Mesenchymal stem cell (in vitro differentiated cells and primary cell): ENCODE measurements around the gene HOXA5.
A peak's percentile ranks its signal among the peaks of the same experiment; 100 is the strongest.

Source experiments
- DNase-seq: peaks from one replicate; pipeline ENCODE4 v3.0.0-alpha.2; 2013
- H2AFZ ChIP-seq: one replicate; pipeline ENCODE4 v1.6.1; 2013; ENCODE audit warnings: low read depth, mild to moderate bottlenecking, control low read depth, inconsistent platforms, low read length, moderate library complexity
- H2AK5ac ChIP-seq: 2 replicates; pipeline ENCODE4 v1.6.1; 2013; ENCODE audit warnings: low read length, moderate library complexity, mild to moderate bottlenecking, inconsistent platforms; ENCODE audit not compliant: severe bottlenecking
- H2BK120ac ChIP-seq: one replicate; pipeline ENCODE4 v1.6.1; 2013; ENCODE audit warnings: low read depth, mild to moderate bottlenecking, inconsistent platforms, low read length, moderate library complexity
- H2BK12ac ChIP-seq, 2 experiments: one replicate each; pipeline ENCODE4 v1.6.1; 2013; ENCODE audit warnings: inconsistent platforms in 2 of 2, low read length in 2 of 2, mild to moderate bottlenecking in 2 of 2, moderate library complexity in 2 of 2, control low read depth in 1 of 2
- H2BK15ac ChIP-seq: one replicate; pipeline ENCODE4 v1.6.1; 2013; ENCODE audit warnings: mild to moderate bottlenecking, low read depth, inconsistent platforms; ENCODE audit not compliant: poor library complexity, severe bottlenecking
- H2BK5ac ChIP-seq: 2 replicates; pipeline ENCODE4 v1.6.1; 2013; ENCODE audit warnings: low read depth, mild to moderate bottlenecking, low read length, control low read depth, inconsistent platforms; ENCODE audit not compliant: poor library complexity, severe bottlenecking
- H3K14ac ChIP-seq, 2 experiments: one replicate each; pipeline ENCODE4 v1.6.1; 2013; ENCODE audit warnings: inconsistent platforms in 2 of 2, low read length in 2 of 2, control low read depth in 1 of 2, mild to moderate bottlenecking in 1 of 2, moderate library complexity in 1 of 2
- H3K18ac ChIP-seq, 2 experiments: one replicate each; pipeline ENCODE4 v1.6.1; 2013; ENCODE audit warnings: inconsistent platforms in 2 of 2, low read length in 2 of 2, control low read depth in 1 of 2, low read depth in 1 of 2, mild to moderate bottlenecking in 1 of 2
- H3K23ac ChIP-seq, 2 experiments: one replicate each; pipeline ENCODE4 v1.6.1; 2013; ENCODE audit warnings: inconsistent platforms in 2 of 2, low read length in 2 of 2, mild to moderate bottlenecking in 2 of 2, moderate library complexity in 2 of 2, control low read depth in 1 of 2
- H3K27ac ChIP-seq: 2 replicates; pipeline ENCODE4 v1.5.1; 2013; ENCODE audit warnings: mild to moderate bottlenecking, moderate library complexity, low read length, control low read depth, inconsistent platforms; ENCODE audit not compliant: poor library complexity, severe bottlenecking
- H3K27me3 ChIP-seq, 2 experiments: 2 replicates each; pipeline versions ENCODE4 v1.6.1 to v1.7.0; 2013; ENCODE audit warnings: low read length in 2 of 2, mild to moderate bottlenecking in 2 of 2, moderate library complexity in 2 of 2, control low read depth in 1 of 2, inconsistent platforms in 1 of 2; ENCODE audit not compliant: control insufficient read depth in 1 of 2, insufficient read depth in 1 of 2
- H3K36me3 ChIP-seq, 2 experiments: 2 replicates each; pipeline versions ENCODE4 v1.6.1 to v1.7.0; 2013; ENCODE audit warnings: low read length in 2 of 2, control low read depth in 1 of 2, inconsistent platforms in 1 of 2, low read depth in 1 of 2, mild to moderate bottlenecking in 1 of 2; ENCODE audit not compliant: insufficient read depth in 2 of 2, control insufficient read depth in 1 of 2
- H3K4ac ChIP-seq, 2 experiments: one replicate each; pipeline ENCODE4 v1.6.1; 2013; ENCODE audit warnings: inconsistent platforms in 2 of 2, low read length in 2 of 2, mild to moderate bottlenecking in 2 of 2, moderate library complexity in 2 of 2, control low read depth in 1 of 2, low read depth in 1 of 2
- H3K4me1 ChIP-seq: 2 replicates; pipeline ENCODE4 v1.6.1; 2013; ENCODE audit warnings: low read depth, low read length, control low read depth; ENCODE audit not compliant: control insufficient read depth, insufficient read depth
- H3K4me2 ChIP-seq: 2 replicates; pipeline ENCODE4 v1.6.1; 2013; ENCODE audit warnings: low read length, mild to moderate bottlenecking, inconsistent platforms; ENCODE audit not compliant: poor library complexity, severe bottlenecking
- H3K4me3 ChIP-seq, 2 experiments: 2 replicates each; pipeline versions ENCODE4 v1.5.1 to v1.7.0; 2013; ENCODE audit warnings: low read length in 2 of 2, mild to moderate bottlenecking in 2 of 2, control low read depth in 1 of 2, low read depth in 1 of 2; ENCODE audit not compliant: insufficient read depth in 1 of 2
- H3K79me1 ChIP-seq: replicated peaks from 2 replicates; pipeline ENCODE4 v1.6.1; 2013; ENCODE audit warnings: mild to moderate bottlenecking, control low read depth, low read length, inconsistent platforms; ENCODE audit not compliant: poor library complexity, severe bottlenecking
- H3K9ac ChIP-seq: 2 replicates; pipeline ENCODE4 v1.7.0; 2013; ENCODE audit warnings: mild to moderate bottlenecking, low read length, moderate library complexity
- H3K9me3 ChIP-seq: 2 replicates; pipeline ENCODE4 v1.7.0; 2013; ENCODE audit warnings: mild to moderate bottlenecking, low read length; ENCODE audit not compliant: control insufficient read depth
- H4K8ac ChIP-seq: one replicate; pipeline ENCODE4 v1.6.1; 2013; ENCODE audit warnings: inconsistent platforms, mild to moderate bottlenecking, low read length, moderate library complexity
- H4K91ac ChIP-seq: one replicate; pipeline ENCODE4 v1.6.1; 2013; ENCODE audit warnings: mild to moderate bottlenecking, low read length, inconsistent platforms
- WGBS: methylation state at CpG from one replicate; pipeline ENCODE4 v1.1.7; 2013; ENCODE audit warnings: mixed read lengths; 5-methylcytosine and 5-hydroxymethylcytosine counted together

HOXA5 gene

DNA sequence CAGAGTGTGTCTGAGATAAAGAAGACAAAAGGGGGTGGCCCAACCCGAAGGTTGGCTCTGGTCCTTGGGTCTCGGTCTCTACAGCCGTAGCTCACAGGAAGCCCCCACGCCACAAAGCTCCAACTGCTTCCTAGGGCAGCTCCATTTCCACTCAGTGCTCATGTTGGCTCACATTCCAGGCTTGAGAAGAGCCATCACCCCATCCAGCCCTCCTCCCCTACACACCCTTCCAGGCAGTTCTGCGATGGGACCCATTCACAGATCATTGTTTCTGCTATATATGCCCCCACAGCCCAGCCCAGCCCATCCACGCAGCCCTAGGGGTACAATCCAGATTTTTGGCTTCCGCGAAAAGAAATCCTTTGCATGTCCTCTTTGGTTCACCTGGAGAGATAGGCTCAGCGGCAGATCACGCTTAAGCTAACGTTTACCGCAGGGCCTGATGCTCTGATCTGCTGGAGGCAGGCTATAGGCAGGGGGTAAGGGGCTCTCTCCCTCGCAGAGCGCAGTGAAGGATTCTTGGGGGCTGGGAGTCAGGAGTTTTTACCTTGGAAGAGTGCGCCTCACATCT lies 47.8 kb upstream of the HOXA5 start:
- 33% methylated on average over 15 of the region's 15 CpGs for WGBS

DNA sequence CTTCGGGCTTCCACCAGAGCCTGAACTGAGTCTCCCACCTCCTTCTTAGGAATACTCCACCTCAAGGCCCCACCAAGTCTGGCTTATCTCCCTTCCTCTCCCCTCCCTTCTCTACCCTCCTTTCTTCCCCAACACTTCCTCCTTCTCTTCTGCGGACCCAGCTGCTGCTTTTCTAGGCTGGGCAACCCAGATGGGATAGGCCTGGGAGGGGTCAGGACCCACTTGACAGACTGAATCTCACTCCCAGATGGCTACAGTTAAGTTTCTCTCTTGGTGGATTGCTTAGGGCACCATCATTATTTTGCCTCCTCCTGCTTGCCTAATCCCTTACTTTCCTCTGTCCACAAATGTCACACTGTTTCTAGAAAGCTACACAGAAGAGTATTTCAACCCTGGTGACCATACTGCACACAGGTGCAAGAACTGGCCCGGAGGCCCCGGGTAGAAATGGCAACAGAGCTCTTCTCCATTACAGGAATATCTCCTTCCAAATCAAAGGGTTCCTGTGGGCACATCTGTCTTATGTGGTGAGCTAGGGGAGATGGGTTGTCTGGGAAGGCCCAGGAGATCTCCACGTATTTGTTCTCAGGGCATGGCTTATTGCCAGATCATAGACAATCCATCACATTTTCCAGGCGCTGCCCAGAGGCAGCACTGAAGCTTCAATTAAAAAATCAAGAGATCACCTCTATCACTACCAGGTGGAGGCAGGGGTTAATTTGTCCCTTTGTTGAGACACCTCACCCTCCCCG lies 46.7 kb upstream of the HOXA5 start:
- H3K14ac ChIP-seq, result no peak overlapping the region
- no peak overlapping the region for H2BK5ac ChIP-seq

More for the DNA sequence above, 47.8 kb upstream of the HOXA5 start:
- Histone ChIP-seq H3K36me3 (peaks cover 0 to 3% of the 10 kb centered on the region in 2 experiments), H4K91ac (no peak overlapping the region), H3K23ac (no peak overlapping the region), H3K4ac (no peak overlapping the region), H3K79me1 (peaks cover 3% of the 10 kb centered on the region), H3K4me1 (peaks cover 24% of the 10 kb centered on the region), H2BK120ac (no peak overlapping the region), H3K18ac (no peak overlapping the region), H3K4me3 (no peak overlapping the region), H2BK5ac (no peak overlapping the region), H2BK15ac (no peak overlapping the region), H3K27ac (no peak overlapping the region), H2BK12ac (no peak overlapping the region), H3K14ac (no peak overlapping the region), H3K27me3 (peaks cover 47 to 68% of the 10 kb centered on the region in 2 experiments), H4K8ac (no peak overlapping the region), H2AFZ (no peak overlapping the region), H3K9ac (no peak overlapping the region), H3K9me3 (no peaks in the 10 kb centered on the region), H3K4me2 (no peak overlapping the region), H2AK5ac (no peak overlapping the region)
- DNase-seq, result no peak

GRCh38 chr7:27189295-27189996 lies 46.0 kb upstream of the HOXA5 start:
- peaks cover 24% of the 10 kb centered on the region for H3K4me1 ChIP-seq
- H3K23ac ChIP-seq, result no peak overlapping the region
- H4K91ac ChIP-seq, result no peak overlapping the region
- peak overlapping the region; percentile 85 for H3K4me2 ChIP-seq
- H3K4ac ChIP-seq, result no peak overlapping the region
- H3K36me3 ChIP-seq, result peaks cover 0 to 3% of the 10 kb centered on the region in 2 experiments
- no peak overlapping the region for H2AFZ ChIP-seq
- H2AK5ac ChIP-seq, result peak overlapping the region; percentile 3
- H2BK5ac ChIP-seq, result peak overlapping the region; percentile 92
- H3K27ac ChIP-seq, result peak overlapping the region; percentile 89
- H2BK15ac ChIP-seq, result no peak overlapping the region
- no peak overlapping the region for H3K18ac ChIP-seq
- no peak overlapping the region for H3K14ac ChIP-seq
- peaks cover 33 to 53% of the 10 kb centered on the region in 2 experiments for H3K27me3 ChIP-seq
- no peaks in the 10 kb centered on the region for H3K9me3 ChIP-seq
- H3K9ac ChIP-seq, result no peak overlapping the region
- H2BK12ac ChIP-seq, result no peak overlapping the region
- H4K8ac ChIP-seq, result no peak overlapping the region
- H2BK120ac ChIP-seq, result no peak overlapping the region
- WGBS, result 9% methylated on average over 21 of the region's 22 CpGs
- H3K79me1 ChIP-seq, result peaks cover 3% of the 10 kb centered on the region
- no peak for DNase-seq
- peak overlapping the region in 1 of 2 experiments; percentile 64 for H3K4me3 ChIP-seq

More for the DNA sequence above, 46.7 kb upstream of the HOXA5 start:
- Histone ChIP-seq H3K18ac (no peak overlapping the region), H4K8ac (no peak overlapping the region), H2AK5ac (no peak overlapping the region), H2AFZ (no peak overlapping the region), H3K9ac (no peak overlapping the region), H3K36me3 (peaks cover 0 to 3% of the 10 kb centered on the region in 2 experiments), H3K4me1 (peaks cover 24% of the 10 kb centered on the region), H3K4me2 (no peak overlapping the region), H3K4me3 (no peak overlapping the region), H2BK120ac (no peak overlapping the region), H2BK12ac (no peak overlapping the region), H3K27ac (no peak overlapping the region), H3K9me3 (no peaks in the 10 kb centered on the region), H2BK15ac (no peak overlapping the region), H3K4ac (no peak overlapping the region), H4K91ac (no peak overlapping the region), H3K79me1 (peaks cover 3% of the 10 kb centered on the region), H3K27me3 (peaks cover 40 to 60% of the 10 kb centered on the region in 2 experiments), H3K23ac (no peak overlapping the region)
- WGBS, result 45% methylated on average over 7 of the region's 7 CpGs
- DNase-seq, result no peak
